Articular chondrocyte of knee joint (primary cell): ENCODE data around the gene COL5A1. TPM values are rescaled to one million over a fixed set of nuclear protein-coding genes. Genes with fewer than 3 reads are reported as not detected.

Source experiments
- small RNA-seq: library from RNA; depleted of rRNA; stranded (forward); fragments of <200 nt; gene quantifications from one replicate; pipeline ENCODE3, GENCODE V24; 2012
- total RNA-seq: library from RNA; depleted of rRNA; stranded (reverse); fragments of >200 nt; gene quantifications from 2 replicates; pipeline ENCODE4 v1.2.3, GENCODE V29; 2012

COL5A1 gene
- total RNA-seq: 401 and 437 TPM in 2 replicates

DNA sequence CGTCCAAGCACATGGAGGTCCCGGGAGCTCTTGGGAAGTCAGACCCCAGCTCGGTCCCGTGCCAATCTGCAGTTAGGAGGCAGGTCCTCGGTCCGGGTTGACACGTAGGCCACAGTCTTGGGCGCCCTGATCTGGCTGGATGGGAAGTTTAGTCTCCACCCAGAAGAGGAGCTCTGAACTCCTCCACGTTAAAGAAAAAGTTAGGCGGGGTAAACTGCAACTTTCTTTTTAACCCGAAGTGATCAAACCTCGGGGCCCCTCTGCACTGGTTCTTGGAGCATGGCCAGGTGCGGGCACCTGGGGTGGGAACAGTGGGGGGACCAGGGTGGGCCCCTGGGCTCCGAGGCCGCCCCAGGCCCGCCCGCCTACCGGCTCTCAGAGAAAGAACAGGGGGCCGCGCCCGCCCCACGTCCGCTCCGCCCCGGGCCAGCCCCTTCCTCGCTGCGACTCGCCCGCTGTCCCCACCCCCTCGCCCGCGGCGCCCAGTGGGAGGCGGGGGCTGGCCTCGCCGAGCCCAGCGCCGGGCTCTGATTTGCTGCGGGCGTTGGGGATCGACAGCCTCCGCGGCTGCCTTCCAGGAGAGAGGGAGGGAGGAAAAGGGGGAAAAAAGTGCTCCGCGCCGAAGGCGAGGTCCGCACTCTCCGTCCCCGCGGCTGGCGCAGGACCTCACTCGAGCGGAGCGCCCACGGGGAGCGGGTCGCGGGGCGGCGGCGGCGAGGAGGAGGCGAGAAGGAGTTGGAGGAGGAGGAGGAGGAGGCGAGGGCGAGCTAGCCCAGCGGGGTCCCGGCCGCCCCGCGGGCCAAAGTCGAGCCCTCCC lies at the start of gene COL5A1:
Gene COL5A1 (plus strand): TSS at position 631 of the 817 bp plus-strand sequence. CDS start 385 bp downstream, outside the sequence.

DNA sequence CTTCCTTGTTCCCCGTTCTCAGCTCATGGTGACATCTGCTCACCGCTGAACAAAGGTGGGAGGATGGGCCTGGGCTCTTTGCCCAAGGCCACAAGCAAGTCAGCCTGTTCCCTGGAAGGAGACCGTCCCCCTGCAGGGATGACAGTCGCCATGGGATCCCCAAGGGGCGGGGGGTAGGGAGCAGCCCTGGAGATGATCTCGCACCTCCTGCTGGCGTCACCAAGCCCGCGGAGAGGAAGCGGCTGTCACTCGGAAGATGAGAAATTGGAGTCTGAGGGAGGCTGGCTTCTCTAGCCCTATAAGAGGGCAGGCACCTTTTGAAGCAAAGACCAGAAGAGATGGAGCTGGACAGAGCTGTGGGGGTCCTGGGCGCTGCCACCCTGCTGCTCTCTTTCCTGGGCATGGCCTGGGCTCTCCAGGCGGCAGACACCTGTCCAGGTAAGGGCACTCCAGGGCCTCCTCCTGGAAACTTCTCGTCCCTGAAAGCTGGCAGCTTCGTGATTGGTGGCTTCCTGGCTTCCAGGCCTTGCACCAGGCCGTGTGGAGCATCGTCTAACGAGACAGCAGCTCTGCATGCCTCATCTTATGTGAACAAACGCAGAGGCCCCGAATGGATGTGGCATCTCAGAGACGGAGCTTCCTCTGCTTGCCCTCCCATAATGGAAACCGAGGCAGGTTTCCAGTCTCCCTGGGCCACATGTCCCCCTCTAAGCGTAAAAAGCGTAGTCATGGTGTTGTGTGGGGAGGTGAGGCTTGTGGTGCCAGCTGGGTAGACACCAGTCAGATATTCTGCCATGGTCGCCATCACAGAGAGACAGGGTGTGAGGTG lies 239.1 kb downstream of the COL5A1 start, which contains the start of gene FCN2:
Gene FCN2 (plus strand): TSS at position 327 of the 829 bp plus-strand sequence. CDS start 12 bp downstream, at position 339.

Small RNA genes within 50 kb of the gene (small RNA-seq; reads per million reads assigned to genes)
- gene AL603650.1 (not detected), gene MIR3689A (not detected), gene MIR3689B (not detected), gene MIR3689C (not detected), gene MIR3689D1 (not detected), gene MIR3689D2 (not detected), gene MIR3689E (not detected), gene MIR3689F (not detected)

Other genes with a start within 250 kb of the COL5A1 start
- not detected in 2 replicates for gene FCN2, start 239.0 kb downstream of the COL5A1 start, total RNA-seq